H1 (cell line): ENCODE measurements around the gene BICD1.

ENCODE experiments used
- EGR1 ChIP-seq: IDR thresholded peaks from 2 replicates; pipeline ENCODE4 v1.6.1; 2011; ENCODE audit warnings: low read depth, low read length, borderline replicate concordance
- EP300 ChIP-seq, 2 experiments: IDR thresholded peaks; 1 replicate in 1 of 2; 2 replicates in 1 of 2; pipeline ENCODE4 v1.6.1; 2011 to 2012; ENCODE audit warnings: low read depth in 2 of 2, low read length in 2 of 2, mild to moderate bottlenecking in 2 of 2, borderline replicate concordance in 1 of 2, inconsistent platforms in 1 of 2, moderate library complexity in 1 of 2
- KDM1A ChIP-seq: fragments of 200-600, 300-600 bp; sonication (generic); IDR thresholded peaks from 2 replicates; pipeline ENCODE4 v1.7.1; 2016; ENCODE audit warnings: mild to moderate bottlenecking, low read length, borderline replicate concordance
- KDM5A ChIP-seq: fragments of 200-600 bp; IDR thresholded peaks from 2 replicates; pipeline ENCODE4 v1.7.1; 2012; ENCODE audit warnings: mild to moderate bottlenecking, low read length, inconsistent platforms, mixed read lengths
- POLR2A ChIP-seq, 2 experiments: IDR thresholded peaks; 1 replicate in 1 of 2; 2 replicates in 1 of 2; pipeline ENCODE4 v1.6.1; 2011; ENCODE audit warnings: low read depth in 2 of 2, low read length in 2 of 2, mild to moderate bottlenecking in 2 of 2; ENCODE audit errors: control extremely low read depth in 1 of 2
- POLR2AphosphoS5 ChIP-seq: IDR thresholded peaks from 2 replicates; pipeline ENCODE4 v1.6.1; 2011; ENCODE audit warnings: low read depth, low read length
- SRF ChIP-seq: IDR thresholded peaks from 2 replicates; pipeline ENCODE4 v1.6.1; 2011; ENCODE audit warnings: mild to moderate bottlenecking, low read depth, low read length, moderate library complexity
- TAF7 ChIP-seq: optimal IDR thresholded peaks from 2 replicates; pipeline ENCODE3; 2011; ENCODE audit warnings: low read depth, mild to moderate bottlenecking, inconsistent platforms, low read length, moderate library complexity, borderline replicate concordance
- YY1 ChIP-seq: IDR thresholded peaks from 2 replicates; pipeline ENCODE4 v1.6.1; 2011; ENCODE audit warnings: low read depth, mild to moderate bottlenecking, low read length
- TF ChIP-seq, protein P1 (sequence below): IDR thresholded peaks from 2 replicates; pipeline ENCODE4 v1.6.1; 2011; ENCODE audit warnings: low read depth, mild to moderate bottlenecking, low read length; ENCODE audit not compliant: insufficient read depth
- TF ChIP-seq, protein P2 (sequence below), 3 experiments: IDR thresholded peaks; 1 replicate in 2 of 3; 2 replicates in 1 of 3; pipeline versions ENCODE4 v1.5.1 to v1.6.1; 2011; ENCODE audit warnings: low read length in 3 of 3, mild to moderate bottlenecking in 3 of 3, inconsistent platforms in 2 of 3, low read depth in 1 of 3, moderate library complexity in 1 of 3; ENCODE audit not compliant: insufficient read depth in 1 of 3; ENCODE audit errors: control extremely low read depth in 1 of 3
- TF ChIP-seq, protein P3 (sequence below): IDR thresholded peaks from 2 replicates; pipeline ENCODE4 v1.6.1; 2012; ENCODE audit warnings: inconsistent platforms

DNA sequence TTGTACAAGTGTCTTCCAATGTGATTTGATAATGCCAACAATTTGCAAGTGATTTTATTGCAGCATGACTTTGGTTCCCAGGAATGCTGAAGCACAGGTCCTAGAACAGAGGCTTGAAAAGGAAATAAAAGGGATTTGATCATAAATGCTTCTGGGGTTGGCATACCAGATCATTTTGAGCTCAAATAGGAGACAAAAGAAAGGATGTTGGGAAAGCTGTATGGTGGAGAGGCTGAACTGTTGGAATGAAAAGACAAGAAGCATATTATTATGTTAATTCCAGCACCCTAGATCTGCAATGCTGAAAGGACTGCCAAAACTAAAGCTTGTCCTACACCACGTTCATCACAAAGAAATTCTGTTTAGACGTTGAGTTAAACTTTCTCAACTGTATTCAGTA lies 143.1 kb downstream of the BICD1 start:
- TF ChIP-seq KDM5A: no peak
- TF ChIP-seq KDM1A: no peak
- TF ChIP-seq, protein P1, sequence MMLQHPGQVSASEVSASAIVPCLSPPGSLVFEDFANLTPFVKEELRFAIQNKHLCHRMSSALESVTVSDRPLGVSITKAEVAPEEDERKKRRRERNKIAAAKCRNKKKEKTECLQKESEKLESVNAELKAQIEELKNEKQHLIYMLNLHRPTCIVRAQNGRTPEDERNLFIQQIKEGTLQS: no peak
- TF ChIP-seq, protein P2, sequence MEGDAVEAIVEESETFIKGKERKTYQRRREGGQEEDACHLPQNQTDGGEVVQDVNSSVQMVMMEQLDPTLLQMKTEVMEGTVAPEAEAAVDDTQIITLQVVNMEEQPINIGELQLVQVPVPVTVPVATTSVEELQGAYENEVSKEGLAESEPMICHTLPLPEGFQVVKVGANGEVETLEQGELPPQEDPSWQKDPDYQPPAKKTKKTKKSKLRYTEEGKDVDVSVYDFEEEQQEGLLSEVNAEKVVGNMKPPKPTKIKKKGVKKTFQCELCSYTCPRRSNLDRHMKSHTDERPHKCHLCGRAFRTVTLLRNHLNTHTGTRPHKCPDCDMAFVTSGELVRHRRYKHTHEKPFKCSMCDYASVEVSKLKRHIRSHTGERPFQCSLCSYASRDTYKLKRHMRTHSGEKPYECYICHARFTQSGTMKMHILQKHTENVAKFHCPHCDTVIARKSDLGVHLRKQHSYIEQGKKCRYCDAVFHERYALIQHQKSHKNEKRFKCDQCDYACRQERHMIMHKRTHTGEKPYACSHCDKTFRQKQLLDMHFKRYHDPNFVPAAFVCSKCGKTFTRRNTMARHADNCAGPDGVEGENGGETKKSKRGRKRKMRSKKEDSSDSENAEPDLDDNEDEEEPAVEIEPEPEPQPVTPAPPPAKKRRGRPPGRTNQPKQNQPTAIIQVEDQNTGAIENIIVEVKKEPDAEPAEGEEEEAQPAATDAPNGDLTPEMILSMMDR (IDR thresholded peaks at IDR 0.05; ENCODE audit: control extremely low read depth in 1 of 3, insufficient read depth in 1 of 3, low read depth in 1 of 3, low read length in 3 of 3): no peak
- TF ChIP-seq SRF: no peak
- TF ChIP-seq, protein P3, sequence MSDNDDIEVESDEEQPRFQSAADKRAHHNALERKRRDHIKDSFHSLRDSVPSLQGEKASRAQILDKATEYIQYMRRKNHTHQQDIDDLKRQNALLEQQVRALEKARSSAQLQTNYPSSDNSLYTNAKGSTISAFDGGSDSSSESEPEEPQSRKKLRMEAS: no peak
- no peak for TF ChIP-seq EGR1
- TF ChIP-seq TAF7: no peak
- TF ChIP-seq POLR2AphosphoS5: no peak
- TF ChIP-seq EP300 (IDR thresholded peaks at IDR 0.05; ENCODE audit: borderline replicate concordance in 1 of 2, low read depth in 2 of 2, low read length in 2 of 2): no peak
- no peak for TF ChIP-seq YY1
- no peak for TF ChIP-seq POLR2A (IDR thresholded peaks at IDR 0.05; ENCODE audit: control extremely low read depth in 1 of 2, low read depth in 2 of 2, low read length in 2 of 2)
